Smooth muscle cell (in vitro differentiated cells): ENCODE data around the gene GTF2A1L. TPM values are rescaled to one million over a fixed set of nuclear protein-coding genes. Genes with fewer than 3 reads are reported as not detected.
"Not testable (repeated sequence)": the region's sequence is repeated elsewhere in the genome, so short reads cannot be mapped to it uniquely, and the experiment has no call there.

Experiments used
- DNase-seq: peaks from one replicate; lab custom pipeline; 2025; ENCODE audit not compliant: unreplicated experiment; lab: John Stamatoyannopoulos, UW
- H2AFZ ChIP-seq: fragments of 200-600 bp; sonication (generic); 2 replicates; pipeline ENCODE4 v1.6.0; 2016; ENCODE audit warnings: antibody characterized with exemption, low read depth, mild to moderate bottlenecking
- H3F3A ChIP-seq: fragments of 200-600 bp; sonication (generic); 2 replicates; pipeline ENCODE4 v1.6.0; 2017; ENCODE audit warnings: antibody characterized with exemption, low read depth
- H3K27ac ChIP-seq: fragments of 200-600 bp; sonication (generic); 2 replicates; pipeline ENCODE4 v1.5.1; 2016; ENCODE audit warnings: low read depth, mild to moderate bottlenecking
- H3K27me3 ChIP-seq: fragments of 200-600 bp; sonication (generic); 2 replicates; pipeline ENCODE4 v1.6.1; 2016; ENCODE audit warnings: low read depth, mild to moderate bottlenecking
- H3K36me3 ChIP-seq: fragments of 200-600 bp; sonication (generic); 2 replicates; pipeline ENCODE4 v1.5.1; 2016; ENCODE audit warnings: low read depth
- H3K4me1 ChIP-seq: fragments of 200-600 bp; sonication (generic); 2 replicates; pipeline ENCODE4 v1.5.1; 2016; ENCODE audit warnings: low read depth
- H3K4me2 ChIP-seq: fragments of 200-600 bp; sonication (generic); 2 replicates; pipeline ENCODE4 v1.6.0; 2016; ENCODE audit warnings: mild to moderate bottlenecking
- H3K4me3 ChIP-seq: fragments of 200-600 bp; sonication (generic); 2 replicates; pipeline ENCODE4 v1.5.1; 2016; ENCODE audit warnings: mild to moderate bottlenecking
- H3K79me2 ChIP-seq: fragments of 200-600 bp; sonication (generic); 2 replicates; pipeline ENCODE4 v1.6.0; 2016; ENCODE audit warnings: low read depth, mild to moderate bottlenecking
- H3K9ac ChIP-seq: fragments of 200-600 bp; sonication (generic); 2 replicates; pipeline ENCODE4 v1.6.0; 2016; ENCODE audit warnings: low read depth
- H3K9me3 ChIP-seq: fragments of 200-600 bp; sonication (generic); replicated peaks from 2 replicates; pipeline ENCODE4 v1.5.1; 2016; ENCODE audit warnings: low read depth
- H4K20me1 ChIP-seq: fragments of 200-600 bp; sonication (generic); 2 replicates; pipeline ENCODE4 v1.6.0; 2016; ENCODE audit warnings: low read depth
- WGBS: methylation state at CpG from one replicate; pipeline ENCODE4 v1.1.7; 2016; ENCODE audit warnings: low lambda C conversion rate; 5-methylcytosine and 5-hydroxymethylcytosine counted together
- polyA plus RNA-seq: library from polyadenylated mRNA; unstranded; fragments of >200 nt; fragmentation: Nextera tagmentation; extraction: Ambion mirVana; gene quantifications from 2 replicates; pipeline ENCODE4 v1.2.1, GENCODE V29; 2016
- total RNA-seq: library from RNA; depleted of rRNA; stranded (reverse); fragments of >200 nt; gene quantifications from 2 replicates; pipeline ENCODE4 v1.2.3, GENCODE V29; 2014
- TF ChIP-seq, protein P1 (sequence below): fragments of 200-600 bp; sonication (generic); IDR thresholded peaks from 2 replicates; pipeline ENCODE4 v1.5.1; 2017; ENCODE audit warnings: borderline replicate concordance, mild to moderate bottlenecking, antibody characterized with exemption; ENCODE audit not compliant: insufficient read depth, poor library complexity, severe bottlenecking

GTF2A1L gene
- total and polyA plus RNA-seq, 2 experiments from 2014 or later: 3.0 to 12.6 TPM

DNA sequence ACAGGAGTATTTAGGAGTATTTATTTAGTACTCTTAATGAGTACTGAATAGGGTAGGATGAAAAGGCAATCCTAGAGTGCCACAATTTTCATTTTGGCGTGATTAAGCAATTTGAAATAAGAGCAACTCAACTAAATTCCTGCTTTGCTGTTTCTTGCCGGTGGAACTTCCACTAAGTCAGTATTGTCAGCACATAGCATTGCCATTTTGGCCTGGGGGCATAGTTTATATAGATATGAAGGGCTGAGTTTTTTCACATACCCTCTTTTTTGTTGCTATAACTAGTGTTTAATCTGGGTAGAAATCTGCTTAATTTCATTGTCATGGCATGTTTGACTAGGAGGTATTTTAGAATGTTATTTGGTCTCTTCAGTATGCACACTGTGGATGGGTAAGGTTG is 1.9 kb downstream of the GTF2A1L start:
- 86% methylated on average over 2 of the region's 2 CpGs for WGBS

DNA sequence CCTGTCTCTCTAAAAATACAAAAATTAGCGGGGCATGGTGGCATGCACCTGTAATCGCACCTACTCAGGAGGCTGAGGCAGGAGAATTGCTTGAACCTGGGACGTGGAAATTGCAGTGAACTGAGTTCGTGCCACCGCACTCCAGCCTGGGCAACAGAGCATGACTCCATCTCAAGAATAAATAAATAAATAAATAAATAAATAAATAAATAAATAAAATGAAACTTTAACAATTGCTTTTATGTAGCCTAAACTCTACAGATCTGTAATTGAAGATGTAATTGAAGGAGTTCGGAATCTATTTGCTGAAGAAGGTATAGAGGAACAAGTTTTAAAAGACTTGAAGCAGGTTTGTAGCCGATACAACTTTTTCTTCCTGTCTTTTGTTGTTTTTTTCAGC is 2.9 kb downstream of the GTF2A1L start:
- H3K4me1 ChIP-seq: no peaks in the 10 kb centered on the region
- H3K9ac ChIP-seq: no peak overlapping the region
- H3K9me3 ChIP-seq: no peaks in the 10 kb centered on the region
- no peak overlapping the region for H2AFZ ChIP-seq
- no peaks in the 10 kb centered on the region for H4K20me1 ChIP-seq
- no peaks in the 10 kb centered on the region for H3F3A ChIP-seq
- no peak for DNase-seq
- H3K4me3 ChIP-seq: no peak overlapping the region
- 98% methylated on average over 7 of the region's 7 CpGs for WGBS
- H3K36me3 ChIP-seq: no peaks in the 10 kb centered on the region
- no peak overlapping the region for H3K4me2 ChIP-seq
- H3K27ac ChIP-seq: no peak overlapping the region
- H3K79me2 ChIP-seq: no peaks in the 10 kb centered on the region
- H3K27me3 ChIP-seq: no peaks in the 10 kb centered on the region
- TF ChIP-seq, protein P1, sequence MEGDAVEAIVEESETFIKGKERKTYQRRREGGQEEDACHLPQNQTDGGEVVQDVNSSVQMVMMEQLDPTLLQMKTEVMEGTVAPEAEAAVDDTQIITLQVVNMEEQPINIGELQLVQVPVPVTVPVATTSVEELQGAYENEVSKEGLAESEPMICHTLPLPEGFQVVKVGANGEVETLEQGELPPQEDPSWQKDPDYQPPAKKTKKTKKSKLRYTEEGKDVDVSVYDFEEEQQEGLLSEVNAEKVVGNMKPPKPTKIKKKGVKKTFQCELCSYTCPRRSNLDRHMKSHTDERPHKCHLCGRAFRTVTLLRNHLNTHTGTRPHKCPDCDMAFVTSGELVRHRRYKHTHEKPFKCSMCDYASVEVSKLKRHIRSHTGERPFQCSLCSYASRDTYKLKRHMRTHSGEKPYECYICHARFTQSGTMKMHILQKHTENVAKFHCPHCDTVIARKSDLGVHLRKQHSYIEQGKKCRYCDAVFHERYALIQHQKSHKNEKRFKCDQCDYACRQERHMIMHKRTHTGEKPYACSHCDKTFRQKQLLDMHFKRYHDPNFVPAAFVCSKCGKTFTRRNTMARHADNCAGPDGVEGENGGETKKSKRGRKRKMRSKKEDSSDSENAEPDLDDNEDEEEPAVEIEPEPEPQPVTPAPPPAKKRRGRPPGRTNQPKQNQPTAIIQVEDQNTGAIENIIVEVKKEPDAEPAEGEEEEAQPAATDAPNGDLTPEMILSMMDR: no peak

More for the DNA sequence above, 1.9 kb downstream of the GTF2A1L start:
- TF ChIP-seq, protein P1: no peak
- Histone ChIP-seq H3K27ac (no peak overlapping the region), H3K4me3 (no peak overlapping the region), H3K9ac (no peak overlapping the region), H3K9me3 (no peaks in the 10 kb centered on the region), H3K27me3 (no peaks in the 10 kb centered on the region), H3K36me3 (no peaks in the 10 kb centered on the region), H3K79me2 (no peaks in the 10 kb centered on the region), H3K4me2 (no peak overlapping the region), H3F3A (no peaks in the 10 kb centered on the region), H3K4me1 (no peaks in the 10 kb centered on the region), H4K20me1 (no peaks in the 10 kb centered on the region), H2AFZ (no peak overlapping the region)
- no peak for DNase-seq

DNA sequence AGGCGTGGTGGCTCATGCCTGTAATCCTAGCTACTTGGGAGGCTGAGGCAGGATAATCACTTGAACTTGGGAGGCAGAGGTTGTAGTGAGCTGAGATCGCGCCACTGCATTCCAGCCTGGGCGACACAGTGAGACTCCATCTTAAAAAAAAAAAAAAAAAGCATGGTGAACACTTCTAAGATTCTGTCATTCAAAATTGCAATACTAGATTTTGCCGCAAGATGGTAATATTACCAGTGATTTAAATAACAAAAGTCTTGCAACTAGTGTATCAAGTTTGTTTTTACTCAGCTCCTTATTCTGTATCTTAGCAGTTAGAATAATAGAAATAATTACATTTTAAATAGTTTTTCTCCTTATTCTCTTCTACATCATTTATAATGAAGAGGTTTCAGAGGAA is 5.0 kb downstream of the GTF2A1L start:
- not testable (repeated sequence) for DNase-seq, H3K9ac ChIP-seq, H3K9me3 ChIP-seq, H3K4me1 ChIP-seq, H4K20me1 ChIP-seq, H3F3A ChIP-seq, H3K27me3 ChIP-seq, H2AFZ ChIP-seq, H3K79me2 ChIP-seq, H3K27ac ChIP-seq, H3K4me2 ChIP-seq, H3K36me3 ChIP-seq, H3K4me3 ChIP-seq
- WGBS: 96% methylated on average over 5 of the region's 5 CpGs

DNA sequence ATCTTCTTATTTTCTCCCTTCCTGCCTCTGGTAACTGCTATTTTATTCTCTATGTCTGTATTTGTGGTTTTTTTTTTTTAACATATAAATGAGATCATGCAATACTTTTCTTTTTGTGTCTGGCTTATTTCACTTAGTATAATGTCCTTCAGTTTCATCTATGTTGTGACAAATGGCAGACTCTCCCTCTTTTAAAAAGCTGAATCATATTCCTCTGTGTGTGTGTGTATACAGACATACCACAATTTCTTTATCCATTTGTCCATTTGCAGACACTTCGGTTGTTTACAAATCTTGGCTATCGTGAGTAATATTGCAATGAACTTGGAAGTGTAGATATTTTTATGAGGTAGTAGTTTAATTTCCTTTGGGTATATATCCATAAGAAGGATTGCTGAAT is 7.0 kb downstream of the GTF2A1L start:
- Histone ChIP-seq H3K36me3 (peaks cover 5% of the 10 kb centered on the region), H3K9ac (no peak overlapping the region), H3K79me2 (no peaks in the 10 kb centered on the region), H3K4me3 (no peak overlapping the region), H3K4me2 (no peak overlapping the region), H3K4me1 (no peaks in the 10 kb centered on the region), H3F3A (no peaks in the 10 kb centered on the region), H3K27ac (no peak overlapping the region), H4K20me1 (no peaks in the 10 kb centered on the region), H3K27me3 (no peaks in the 10 kb centered on the region), H2AFZ (no peak overlapping the region), H3K9me3 (no peaks in the 10 kb centered on the region)
- DNase-seq: no peak
- TF ChIP-seq, protein P1: no peak
- WGBS: 63% methylated on average over 2 of the region's 2 CpGs
